Cortex of kidney (tissue), 1 donor: Measurements from ENCODE around the gene PTPRN2.

Experiments used
- DNase-seq: peaks from one replicate; lab custom pipeline; 2025; lab: John Stamatoyannopoulos, UW

PTPRN2 gene

GRCh38 chr7:158137516-158138328, 449.9 kb downstream of the PTPRN2 start:
- DNase-seq: no peak

GRCh38 chr7:158135931-158136330, 451.7 kb downstream of the PTPRN2 start:
- DNase-seq: no peak

- no peak for DNase-seq
These were observed 452.8 kb downstream of the PTPRN2 start for GRCh38 chr7:158134824-158135223.

- DNase-seq: no peak
These were observed 453.9 kb downstream of the PTPRN2 start for GRCh38 chr7:158133515-158134271.

- no peak for DNase-seq
These were observed 454.6 kb downstream of the PTPRN2 start for GRCh38 chr7:158133057-158133456.

- no peak for DNase-seq
These were observed 457.6 kb downstream of the PTPRN2 start for GRCh38 chr7:158130023-158130409.

GRCh38 chr7:158129037-158130022, 458.3 kb downstream of the PTPRN2 start:
- DNase-seq: no peak

GRCh38 chr7:158128572-158128971, 459.1 kb downstream of the PTPRN2 start:
- DNase-seq: no peak

GRCh38 chr7:158127241-158127640, 460.4 kb downstream of the PTPRN2 start:
- DNase-seq: no peak

GRCh38 chr7:158126661-158127060, 461.0 kb downstream of the PTPRN2 start:
- DNase-seq: no peak

GRCh38 chr7:158125721-158126120, 461.9 kb downstream of the PTPRN2 start:
- DNase-seq: no peak

GRCh38 chr7:158125091-158125490, 462.5 kb downstream of the PTPRN2 start:
- DNase-seq: no peak

GRCh38 chr7:158124671-158125079, 462.9 kb downstream of the PTPRN2 start:
- no peak for DNase-seq

- no peak for DNase-seq
These were observed 463.9 kb downstream of the PTPRN2 start for GRCh38 chr7:158123753-158124152.

GRCh38 chr7:158123214-158123613, 464.4 kb downstream of the PTPRN2 start:
- DNase-seq: no peak

GRCh38 chr7:158121441-158122045, 466.1 kb downstream of the PTPRN2 start:
- no peak for DNase-seq

- no peak for DNase-seq
These were observed 466.9 kb downstream of the PTPRN2 start for GRCh38 chr7:158120716-158121115.

GRCh38 chr7:158120316-158120715, 467.3 kb downstream of the PTPRN2 start:
- DNase-seq: no peak

- no peak for DNase-seq
These were observed 470.0 kb downstream of the PTPRN2 start for GRCh38 chr7:158117341-158118222.

GRCh38 chr7:158116235-158116634, 471.4 kb downstream of the PTPRN2 start:
- no peak for DNase-seq
